ENCODE measurements around the gene DNAH17. TPM values are rescaled to one million over a fixed set of nuclear protein-coding genes. Genes with fewer than 3 reads are reported as not detected.

DNAH17 gene
- polyA plus RNA-seq, 1 of the 3 experiments (the other 2 are of a cell fraction) = not detected

DNA sequence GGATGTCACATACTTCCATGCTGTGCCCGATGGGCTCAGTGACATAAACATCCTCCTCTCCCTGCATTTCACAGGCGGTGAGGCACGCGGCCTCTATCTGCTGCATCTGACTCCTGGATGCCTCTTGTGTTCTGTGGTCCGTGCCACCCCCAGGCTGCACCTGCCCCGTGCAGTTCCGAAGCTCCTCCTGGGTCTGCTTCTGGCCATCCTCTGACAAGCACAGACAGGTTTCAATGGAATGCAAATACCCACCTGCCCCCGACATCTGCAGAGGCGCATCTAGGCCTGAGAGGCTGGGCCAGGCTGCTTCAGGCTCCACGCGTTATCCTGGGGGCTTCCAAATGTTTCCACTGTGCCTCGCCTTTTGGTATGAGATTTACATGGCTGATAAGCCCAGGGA is 46.3 kb upstream of the DNAH17 start:
- Histone ChIP-seq H3K27ac (ENCODE audit: low read depth in 2 of 2, low read length in 1 of 2) (no peak overlapping the region), H3F3A (replicated peaks; ENCODE audit: insufficient read depth) (no peaks in the 10 kb centered on the region), H3K36me3 (replicated peaks in 1 of 2; ENCODE audit: control insufficient read depth in 1 of 2, insufficient read depth in 2 of 2, low read length in 1 of 2) (no peaks in the 10 kb centered on the region), H3K9me3 (no peaks in the 10 kb centered on the region), H3K4me3 (ENCODE audit: low read depth in 2 of 2, low read length in 1 of 2) (no peak overlapping the region), H3K27me3 (ENCODE audit: insufficient read depth) (0 out of 2 replicates have a peak, but pooled peaks cover 3% of the 10 kb centered on the region), H4K20me1 (ENCODE audit: insufficient read depth) (no peaks in the 10 kb centered on the region), H3K9me2 (no peaks in the 10 kb centered on the region), H3K4me2 (no peak overlapping the region), H3K4me1 (ENCODE audit: control insufficient read depth in 1 of 2, insufficient read depth in 2 of 2, low read depth in 1 of 2, low read length in 1 of 2) (no peaks in the 10 kb centered on the region), H3K9ac (no peak overlapping the region), H2AFZ (ENCODE audit: low read depth) (no peak overlapping the region), H3K79me2 (ENCODE audit: insufficient read depth) (no peaks in the 10 kb centered on the region)
- WGBS (ENCODE audit: low lambda C conversion rate) = 71% methylated on average over 9 of the region's 12 CpGs
- ChIA-PET POLR2A (no interaction called here), CTCF (no interaction called here)
- TF ChIP-seq POLR2AphosphoS5 (IDR thresholded peaks at IDR 0.05; ENCODE audit: low read depth, low read length) = no peak
- TF ChIP-seq, protein P1, sequence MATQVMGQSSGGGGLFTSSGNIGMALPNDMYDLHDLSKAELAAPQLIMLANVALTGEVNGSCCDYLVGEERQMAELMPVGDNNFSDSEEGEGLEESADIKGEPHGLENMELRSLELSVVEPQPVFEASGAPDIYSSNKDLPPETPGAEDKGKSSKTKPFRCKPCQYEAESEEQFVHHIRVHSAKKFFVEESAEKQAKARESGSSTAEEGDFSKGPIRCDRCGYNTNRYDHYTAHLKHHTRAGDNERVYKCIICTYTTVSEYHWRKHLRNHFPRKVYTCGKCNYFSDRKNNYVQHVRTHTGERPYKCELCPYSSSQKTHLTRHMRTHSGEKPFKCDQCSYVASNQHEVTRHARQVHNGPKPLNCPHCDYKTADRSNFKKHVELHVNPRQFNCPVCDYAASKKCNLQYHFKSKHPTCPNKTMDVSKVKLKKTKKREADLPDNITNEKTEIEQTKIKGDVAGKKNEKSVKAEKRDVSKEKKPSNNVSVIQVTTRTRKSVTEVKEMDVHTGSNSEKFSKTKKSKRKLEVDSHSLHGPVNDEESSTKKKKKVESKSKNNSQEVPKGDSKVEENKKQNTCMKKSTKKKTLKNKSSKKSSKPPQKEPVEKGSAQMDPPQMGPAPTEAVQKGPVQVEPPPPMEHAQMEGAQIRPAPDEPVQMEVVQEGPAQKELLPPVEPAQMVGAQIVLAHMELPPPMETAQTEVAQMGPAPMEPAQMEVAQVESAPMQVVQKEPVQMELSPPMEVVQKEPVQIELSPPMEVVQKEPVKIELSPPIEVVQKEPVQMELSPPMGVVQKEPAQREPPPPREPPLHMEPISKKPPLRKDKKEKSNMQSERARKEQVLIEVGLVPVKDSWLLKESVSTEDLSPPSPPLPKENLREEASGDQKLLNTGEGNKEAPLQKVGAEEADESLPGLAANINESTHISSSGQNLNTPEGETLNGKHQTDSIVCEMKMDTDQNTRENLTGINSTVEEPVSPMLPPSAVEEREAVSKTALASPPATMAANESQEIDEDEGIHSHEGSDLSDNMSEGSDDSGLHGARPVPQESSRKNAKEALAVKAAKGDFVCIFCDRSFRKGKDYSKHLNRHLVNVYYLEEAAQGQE (IDR thresholded peaks at IDR 0.05; ENCODE audit: low read depth, low read length) = no peak
- no peak for TF ChIP-seq RFX5 (IDR thresholded peaks at IDR 0.05; ENCODE audit: low read length)
- TF ChIP-seq RXRA (IDR thresholded peaks at IDR 0.05; ENCODE audit: borderline replicate concordance, low read depth) = no peak
- no peak for TF ChIP-seq USF1 (IDR thresholded peaks at IDR 0.05; ENCODE audit: borderline replicate concordance, low read depth)
- no peak for TF ChIP-seq YY1 (IDR thresholded peaks at IDR 0.05; ENCODE audit: low read depth)
- no peak for TF ChIP-seq MXI1 (IDR thresholded peaks at IDR 0.05; ENCODE audit: low read depth, low read length)
- no peak for TF ChIP-seq CTCF (IDR thresholded peaks at IDR 0.05)
- TF ChIP-seq EP300 (IDR thresholded peaks at IDR 0.05; ENCODE audit: borderline replicate concordance in 1 of 2, low read depth in 1 of 2, low read length in 1 of 2) = no peak
- TF ChIP-seq GABPA (IDR thresholded peaks at IDR 0.05; ENCODE audit: low read depth) = no peak
- no peak for TF ChIP-seq NRF1 (IDR thresholded peaks at IDR 0.05; ENCODE audit: low read depth, low read length)
- no peak for DNase-seq

Measured in SK-N-SH (cell line).